ENCODE results near the gene HSD11B1. TPM values are rescaled to one million over a fixed set of nuclear protein-coding genes. Genes with fewer than 3 reads are reported as not detected.

HSD11B1 gene
- total RNA-seq, 2 donors from 2014 or later = 5.6 to 6.8 TPM

DNA sequence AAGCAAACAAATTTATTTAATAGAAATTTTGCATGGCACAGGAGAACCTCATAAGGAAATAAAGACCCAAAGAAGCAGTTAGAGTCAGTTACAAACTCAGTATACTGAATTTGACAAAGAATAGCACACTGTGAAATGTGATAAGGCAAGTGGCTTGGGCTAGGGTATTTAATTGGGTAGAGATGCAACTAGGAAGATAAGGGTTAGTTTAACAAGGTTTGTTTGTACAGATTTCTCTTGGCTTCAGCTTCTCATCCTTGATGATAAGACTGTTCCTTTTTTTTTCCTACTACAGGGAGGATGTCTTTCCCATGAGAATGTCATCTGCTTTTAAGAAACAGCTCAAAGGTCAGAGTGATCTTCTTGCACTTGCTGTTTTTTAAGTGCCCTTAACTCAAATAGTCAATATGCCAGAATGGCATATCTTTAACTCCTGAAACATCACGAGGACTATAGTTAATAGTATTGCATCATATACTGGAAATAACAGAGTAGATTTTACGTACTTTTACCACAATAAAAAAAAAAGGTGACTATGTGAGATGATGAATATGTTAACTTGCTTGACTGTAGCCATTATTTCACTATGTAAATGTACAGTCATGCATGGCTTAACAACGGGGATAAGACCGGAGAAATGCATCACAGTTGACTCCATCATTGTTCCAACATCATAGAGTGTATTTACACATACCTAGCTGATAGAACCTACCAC lies 42.0 kb downstream of the HSD11B1 start:
- intact Hi-C loops (cut with DNase I) = loop anchor here (2.0 to 10.0 kb wide), 3 partner anchors 54 to 122 kb away; no protein-coding TSS in a partner anchor
- no peak for ATAC-seq
- no peak for DNase-seq

GRCh38 chr1:209747580-209748262 lies 43.1 kb downstream of the HSD11B1 start:
- intact Hi-C loops (cut with DNase I) = loop anchor here (2.0 to 10.0 kb wide), 4 partner anchors 55 to 171 kb away; no protein-coding TSS in a partner anchor
- ATAC-seq (peak; percentile 96 to 99), DNase-seq (peak; percentile 94)

DNA sequence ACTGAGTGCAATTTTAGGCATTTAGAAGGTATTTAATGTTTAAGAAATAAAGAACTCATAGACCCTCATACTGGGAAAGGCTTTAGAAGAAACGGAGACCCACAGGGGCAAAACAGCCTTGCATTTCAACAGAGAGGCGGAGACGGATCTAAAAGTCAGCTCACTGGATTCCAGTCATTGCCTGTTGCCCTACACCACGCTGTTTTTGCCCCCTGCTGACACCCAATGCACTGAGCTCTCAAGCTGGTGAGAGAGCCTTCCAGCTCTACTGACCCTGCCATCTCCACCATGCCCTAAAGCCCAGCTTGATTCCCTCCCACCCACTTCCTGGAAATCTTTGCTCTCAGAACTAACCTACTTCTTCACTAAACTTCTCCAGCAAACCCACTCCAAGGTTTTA lies 44.0 kb downstream of the HSD11B1 start:
- intact Hi-C loops (cut with DNase I) = loop anchor here (2.0 to 10.0 kb wide), 3 partner anchors 56 to 172 kb away; no protein-coding TSS in a partner anchor
- no peak for ATAC-seq
- no peak for DNase-seq

DNA sequence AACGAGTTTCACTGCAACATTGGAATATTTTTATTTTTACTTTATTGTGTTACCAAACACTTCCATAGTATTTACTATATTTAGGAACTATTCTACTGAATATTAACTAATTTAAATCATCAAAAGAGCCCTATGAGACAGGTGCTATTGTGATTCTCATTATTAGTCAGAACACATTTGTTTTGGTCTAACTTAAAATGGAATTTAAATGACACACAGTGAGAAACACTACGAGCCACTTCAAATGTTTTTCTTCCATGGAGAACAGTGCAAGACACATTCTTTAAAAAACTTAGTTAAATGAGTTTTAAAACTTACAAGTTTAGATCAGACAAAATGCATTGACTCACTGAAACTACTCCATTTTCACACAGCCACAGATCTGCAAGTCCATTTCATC lies 44.6 kb downstream of the HSD11B1 start:
- intact Hi-C loops (cut with DNase I) = loop anchor here (2.0 to 10.0 kb wide), 3 partner anchors 57 to 172 kb away; no protein-coding TSS in a partner anchor
- no peak for ATAC-seq
- no peak for DNase-seq

- no peak for DNase-seq
- intact Hi-C loops (cut with DNase I) = loop anchor here (2.0 to 10.0 kb wide), 3 partner anchors 57 to 173 kb away; no protein-coding TSS in a partner anchor
- ATAC-seq = no peak
These were observed 45.2 kb downstream of the HSD11B1 start for GRCh38 chr1:209749670-209750323.

DNA sequence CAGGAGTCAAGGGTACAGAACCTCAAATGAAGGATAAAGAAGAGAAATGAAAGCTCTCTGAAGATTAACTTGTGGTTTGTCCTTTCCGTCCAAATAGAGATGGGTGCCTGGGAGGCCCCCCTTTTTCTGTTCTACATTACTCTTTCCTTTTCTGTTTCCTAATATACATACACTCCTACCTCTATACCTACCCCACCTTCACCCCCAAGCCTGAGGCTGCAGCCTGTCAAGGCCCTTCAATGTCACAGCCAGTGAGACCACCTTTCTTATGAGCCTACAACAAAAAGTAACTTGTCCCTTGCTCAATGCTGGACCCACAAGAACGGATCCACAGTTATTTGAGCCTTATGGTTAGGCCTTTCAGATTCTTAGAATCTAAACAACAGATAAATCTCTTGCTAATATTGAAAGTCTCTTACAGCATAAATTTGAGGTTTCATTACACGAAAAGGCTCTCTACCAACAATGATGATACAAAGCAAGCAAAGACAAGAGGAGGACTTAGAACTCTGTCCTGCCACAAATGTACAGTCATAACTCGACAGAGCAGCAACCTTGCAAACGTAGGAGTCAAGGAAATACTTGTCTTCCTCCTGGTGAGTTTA lies 47.1 kb downstream of the HSD11B1 start:
- ATAC-seq (no peak), DNase-seq (no peak)
- intact Hi-C loops (cut with DNase I) = no loop called here

DNA sequence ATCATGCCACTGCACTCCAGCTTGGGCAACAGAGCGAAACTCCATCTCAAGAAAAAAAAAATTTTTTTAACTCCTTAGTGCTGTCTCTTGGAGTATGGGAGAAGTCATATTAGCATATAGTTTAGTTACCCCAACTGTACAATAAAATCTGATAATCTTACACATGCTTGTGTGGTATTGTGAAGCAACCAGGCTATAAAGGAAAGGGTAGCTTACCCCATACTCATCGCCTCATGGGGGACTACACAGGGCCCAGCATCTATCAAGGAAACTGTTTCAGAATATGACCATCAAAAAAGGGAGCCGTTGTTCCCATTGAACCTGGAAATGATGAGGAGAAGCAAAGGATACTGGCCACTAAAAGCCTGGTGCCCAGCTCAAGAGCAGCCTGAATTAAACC lies 48.2 kb downstream of the HSD11B1 start:
- no peak for DNase-seq
- no peak for ATAC-seq
- intact Hi-C loops (cut with DNase I) = no loop called here

- DNase-seq (no peak), ATAC-seq (no peak)
- intact Hi-C loops (cut with DNase I) = no loop called here
These were observed 50.6 kb downstream of the HSD11B1 start for GRCh38 chr1:209755256-209755655.

- intact Hi-C loops (cut with DNase I) = no loop called here
- ATAC-seq (peak; percentile 72 to 77), DNase-seq (peak; percentile 28)
These were observed 51.4 kb downstream of the HSD11B1 start, which contains the start of gene TRAF3IP3 for GRCh38 chr1:209755926-209756614. Gene TRAF3IP3, plus strand, starts transcription at chr1:209756053. Its CDS starts 3,987 bp downstream, at chr1:209760040.

GRCh38 chr1:209756615-209757445 lies 52.2 kb downstream of the HSD11B1 start:
- ATAC-seq = peak in 1 of 2 donors; percentile 42
- DNase-seq = peak; percentile 23
- intact Hi-C loops (cut with DNase I) = no loop called here

DNA sequence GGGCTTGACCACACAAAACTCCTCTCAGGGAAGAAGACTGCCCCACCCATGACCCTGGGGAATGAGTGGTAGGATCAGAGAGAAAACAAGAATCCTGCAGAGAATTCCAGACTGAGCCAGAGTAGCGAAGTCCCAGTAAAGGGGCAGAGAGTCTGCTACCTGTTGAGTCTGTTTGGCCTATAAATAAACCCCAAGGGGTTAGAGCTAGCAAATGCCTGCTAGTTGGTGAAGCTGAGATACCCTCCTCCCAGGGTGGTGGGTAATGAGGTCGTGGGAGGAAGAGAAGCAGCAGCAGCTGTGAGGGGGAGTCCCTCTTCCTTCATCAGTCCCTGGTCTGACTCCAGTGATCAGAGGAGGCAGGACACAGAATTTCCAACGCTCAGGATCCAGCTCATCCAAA lies 53.8 kb downstream of the HSD11B1 start:
- intact Hi-C loops (cut with DNase I) = no loop called here
- ATAC-seq = no peak
- no peak for DNase-seq

DNA sequence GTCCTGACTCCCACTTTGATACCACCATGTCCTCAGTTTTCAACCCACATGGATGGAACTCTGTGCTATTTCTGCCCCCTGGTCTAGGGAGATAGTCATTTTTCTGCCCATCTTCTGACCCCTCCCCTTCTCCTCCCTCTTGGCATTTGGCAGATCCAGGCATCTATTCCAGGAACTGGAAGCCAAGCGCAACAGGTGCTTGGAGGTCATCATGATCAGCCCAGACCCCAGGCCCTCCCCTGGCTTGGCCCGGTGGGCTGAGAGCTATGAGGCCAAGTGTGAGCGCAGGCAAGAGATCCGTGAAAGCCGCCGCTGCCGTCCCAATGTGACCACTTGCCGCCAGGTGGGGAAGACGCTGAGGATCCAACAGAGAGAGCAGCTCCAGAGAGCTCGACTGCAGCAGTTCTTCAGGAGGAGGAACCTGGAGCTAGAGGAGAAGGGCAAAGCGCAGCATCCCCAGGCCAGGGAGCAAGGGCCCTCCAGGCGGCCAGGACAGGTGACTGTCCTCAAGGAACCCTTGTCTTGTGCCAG lies 55.2 kb downstream of the HSD11B1 start:
- no peak for DNase-seq
- intact Hi-C loops (cut with DNase I) = no loop called here
- ATAC-seq = no peak

GRCh38 chr1:209761011-209761635 lies 56.5 kb downstream of the HSD11B1 start:
- ATAC-seq = peak; percentile 17 to 84
- intact Hi-C loops (cut with DNase I) = no loop called here
- no peak for DNase-seq

GRCh38 chr1:209766051-209766450 lies 61.4 kb downstream of the HSD11B1 start:
- DNase-seq (no peak), ATAC-seq (no peak)
- intact Hi-C loops (cut with DNase I) = no loop called here

DNA sequence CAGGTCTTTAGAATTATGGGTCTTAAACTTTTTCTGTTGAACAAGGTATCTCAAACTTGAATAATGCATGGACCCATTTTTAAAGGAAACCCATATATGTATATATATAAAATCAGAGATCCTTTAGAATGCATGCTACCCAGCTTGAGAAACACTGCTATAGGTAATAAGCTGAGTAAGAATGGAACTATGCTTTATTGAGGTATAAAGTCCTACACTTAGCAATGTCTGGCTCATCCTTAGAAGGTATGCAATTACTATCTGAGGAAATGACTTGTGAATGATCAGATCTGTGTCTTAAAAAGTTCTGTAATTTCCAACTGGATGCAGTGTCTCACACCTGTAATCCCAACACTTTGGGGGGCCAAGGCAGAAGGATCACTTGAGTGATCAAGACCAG lies 62.5 kb downstream of the HSD11B1 start:
- ATAC-seq (no peak), DNase-seq (no peak)
- intact Hi-C loops (cut with DNase I) = no loop called here

GRCh38 chr1:209767706-209768105 lies 63.1 kb downstream of the HSD11B1 start:
- DNase-seq = no peak
- ATAC-seq = no peak
- intact Hi-C loops (cut with DNase I) = no loop called here

DNA sequence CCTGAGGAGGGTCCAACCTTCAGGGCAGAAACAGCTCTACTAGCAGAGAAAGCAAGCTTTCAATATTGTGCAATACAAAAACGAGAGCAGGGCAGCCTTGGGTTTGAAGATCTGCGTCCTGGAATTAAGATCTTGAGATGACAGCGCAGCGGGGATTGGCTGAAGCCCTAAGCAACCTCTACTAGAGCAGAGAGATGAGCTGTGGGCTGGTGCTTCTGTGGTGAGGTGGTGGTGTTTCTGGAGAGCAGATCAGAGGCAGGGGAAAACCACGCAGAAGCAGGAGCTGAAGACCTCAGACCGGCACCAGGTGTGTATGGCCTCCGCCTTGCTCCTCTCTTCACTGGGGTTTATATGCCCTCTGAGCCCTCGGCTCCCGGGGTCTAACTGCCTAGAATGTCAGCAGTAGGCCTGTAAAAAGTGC lies 63.7 kb downstream of the HSD11B1 start:
- ATAC-seq (peak; percentile 18 to 54), DNase-seq (peak; percentile 30)
- intact Hi-C loops (cut with DNase I) = no loop called here
